Kidney (tissue), 14 donors: ENCODE measurements around the gene BTBD9. TPM values are rescaled to one million over a fixed set of nuclear protein-coding genes. Genes with fewer than 3 reads are reported as not detected.
A peak's percentile ranks its signal among the peaks of the same experiment; 100 is the strongest.

Source experiments
- DNase-seq, 5 donors: peaks; one replicate each; pipeline ENCODE4 v3.0.0-alpha.2; 2013 to 2020
- FAIRE-seq: peaks from 2 replicates; lab custom pipeline; 2012; peaks lifted over from hg19 to GRCh38; lab: Jason Lieb, UNC
- H3K27ac ChIP-seq, 2 donors: one replicate each; pipeline ENCODE4 v1.7.0; 2013; ENCODE audit warnings: low read depth in 2 of 2, low read length in 2 of 2, inconsistent platforms in 1 of 2
- H3K27me3 ChIP-seq: one replicate; pipeline ENCODE4 v1.7.1; 2013; ENCODE audit warnings: low read length, inconsistent platforms; ENCODE audit not compliant: control insufficient read depth, insufficient read depth
- H3K36me3 ChIP-seq, 3 donors: one replicate each; pipeline versions ENCODE4 v1.7.0 to v1.7.1; 2013; ENCODE audit warnings: low read length in 3 of 3, control low read depth in 1 of 3, inconsistent platforms in 1 of 3; ENCODE audit not compliant: insufficient read depth in 3 of 3, control insufficient read depth in 2 of 3
- H3K4me1 ChIP-seq, 3 donors: one replicate each; pipeline versions ENCODE4 v1.7.0 to v1.7.1; 2013; ENCODE audit warnings: low read length in 3 of 3, inconsistent platforms in 1 of 3, low read depth in 1 of 3; ENCODE audit not compliant: control insufficient read depth in 2 of 3, insufficient read depth in 2 of 3
- H3K4me3 ChIP-seq, 3 donors: one replicate each; pipeline versions ENCODE4 v1.7.0 to v1.8.1; 2013; ENCODE audit warnings: low read length in 3 of 3, control low read depth in 1 of 3, inconsistent platforms in 1 of 3
- H3K9ac ChIP-seq, 3 donors: one replicate each; pipeline versions ENCODE4 v1.7.0 to v1.7.1; 2013; ENCODE audit warnings: low read length in 3 of 3, control low read depth in 1 of 3, inconsistent platforms in 1 of 3
- H3K9me3 ChIP-seq, 3 donors: one replicate each; pipeline versions ENCODE4 v1.7.0 to v1.7.1; 2013; ENCODE audit warnings: low read length in 3 of 3, control low read depth in 1 of 3, inconsistent platforms in 1 of 3; ENCODE audit not compliant: control insufficient read depth in 2 of 3, insufficient read depth in 1 of 3
- intact Hi-C: fragments of 100-400 bp; cut with DNase I; formaldehyde crosslinking; loops from one replicate; pipeline ENCODE4 v1.11.1; 2022
- polyA plus RNA-seq: library from polyadenylated mRNA; stranded (reverse); fragments of 350-450 nt; fragmentation: Illumina TruSeq; extraction: RNeasy Lipid Tissue Mini Kit (QIAGEN cat#74804); gene quantifications from one replicate; pipeline ENCODE4 v1.2.3, GENCODE V29; 2014; ENCODE audit warnings: low read depth, low replicate concordance; ENCODE audit not compliant: insufficient read depth
- total RNA-seq: library from RNA; stranded (reverse); fragmentation: NEBNext Ultra II Directional; extraction: Animal tissue kit (Norgen Biotek cat#: 25700); gene quantifications from one replicate; pipeline ENCODE4 v1.2.1, GENCODE V29; 2021
- TF ChIP-seq, protein P1 (sequence below): IDR thresholded peaks from 3 replicates; pipeline ENCODE4 v1.5.1; 2012; ENCODE audit warnings: mild to moderate bottlenecking, moderate library complexity, borderline replicate concordance; ENCODE audit not compliant: insufficient read depth; ENCODE audit errors: extremely low read depth
- donor health status: control.
- donor health status: control.
- donor health status: control.
- donor health status: control.
- donor health status: control.
- donor health status: DM: yes; HTN: yes; CAD: no.
- donor health status: Normal renal cell carcinoma (clear cell type).

Gene BTBD9
- total and polyA plus RNA-seq, 2 donors from 2014 or later = 4.2 to 29.9 TPM

DNA sequence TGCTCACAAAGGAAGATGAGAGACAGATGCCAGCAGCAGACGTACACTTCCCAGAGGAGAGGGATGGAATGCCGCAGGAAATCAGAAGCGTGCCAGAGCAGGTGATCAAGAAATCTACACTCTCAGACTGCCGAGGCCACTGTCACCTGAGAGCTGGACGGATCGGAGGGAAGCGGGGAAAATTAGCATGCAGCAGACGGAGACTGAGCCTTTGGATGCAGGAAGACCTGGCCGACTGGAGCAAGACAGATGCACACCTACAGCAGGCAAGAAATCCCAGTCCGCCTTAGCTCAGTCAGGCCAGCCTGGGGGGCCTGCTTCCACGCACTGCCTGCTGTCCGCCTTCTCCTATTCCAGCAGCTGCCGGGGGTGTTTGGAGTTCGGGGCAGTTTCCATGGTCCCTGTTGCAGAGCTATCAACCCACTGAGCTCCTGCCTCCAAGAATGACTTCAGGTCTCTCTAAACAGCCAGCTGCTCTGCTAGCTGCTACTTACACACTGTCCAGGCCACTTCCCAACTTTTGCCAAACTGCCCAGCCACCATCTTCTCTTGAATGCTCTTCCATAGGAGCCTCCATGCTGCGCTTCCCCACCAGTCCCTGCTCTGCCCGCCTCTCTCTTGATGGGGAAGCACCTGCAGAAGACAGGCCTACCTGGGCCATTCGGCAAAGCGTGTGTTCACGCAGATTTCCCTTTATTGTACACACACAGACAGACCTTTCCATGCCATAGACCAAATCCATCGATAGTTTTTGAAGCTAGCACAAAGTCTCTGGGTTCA, 451.7 kb downstream of the BTBD9 start:
- DNase-seq = peak in 1 of 5 donors; percentile 36
- no peaks in the 10 kb centered on the region for H3K4me1 ChIP-seq
- no peak overlapping the region for H3K4me3 ChIP-seq
- intact Hi-C loops = no loop called here
- H3K9me3 ChIP-seq = no peaks in the 10 kb centered on the region
- H3K27me3 ChIP-seq = no peaks in the 10 kb centered on the region
- H3K9ac ChIP-seq = no peak overlapping the region
- H3K36me3 ChIP-seq = no peaks in the 10 kb centered on the region
- TF ChIP-seq, protein P1, sequence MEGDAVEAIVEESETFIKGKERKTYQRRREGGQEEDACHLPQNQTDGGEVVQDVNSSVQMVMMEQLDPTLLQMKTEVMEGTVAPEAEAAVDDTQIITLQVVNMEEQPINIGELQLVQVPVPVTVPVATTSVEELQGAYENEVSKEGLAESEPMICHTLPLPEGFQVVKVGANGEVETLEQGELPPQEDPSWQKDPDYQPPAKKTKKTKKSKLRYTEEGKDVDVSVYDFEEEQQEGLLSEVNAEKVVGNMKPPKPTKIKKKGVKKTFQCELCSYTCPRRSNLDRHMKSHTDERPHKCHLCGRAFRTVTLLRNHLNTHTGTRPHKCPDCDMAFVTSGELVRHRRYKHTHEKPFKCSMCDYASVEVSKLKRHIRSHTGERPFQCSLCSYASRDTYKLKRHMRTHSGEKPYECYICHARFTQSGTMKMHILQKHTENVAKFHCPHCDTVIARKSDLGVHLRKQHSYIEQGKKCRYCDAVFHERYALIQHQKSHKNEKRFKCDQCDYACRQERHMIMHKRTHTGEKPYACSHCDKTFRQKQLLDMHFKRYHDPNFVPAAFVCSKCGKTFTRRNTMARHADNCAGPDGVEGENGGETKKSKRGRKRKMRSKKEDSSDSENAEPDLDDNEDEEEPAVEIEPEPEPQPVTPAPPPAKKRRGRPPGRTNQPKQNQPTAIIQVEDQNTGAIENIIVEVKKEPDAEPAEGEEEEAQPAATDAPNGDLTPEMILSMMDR = no peak
- no peak for FAIRE-seq
- H3K27ac ChIP-seq = no peak overlapping the region

DNA sequence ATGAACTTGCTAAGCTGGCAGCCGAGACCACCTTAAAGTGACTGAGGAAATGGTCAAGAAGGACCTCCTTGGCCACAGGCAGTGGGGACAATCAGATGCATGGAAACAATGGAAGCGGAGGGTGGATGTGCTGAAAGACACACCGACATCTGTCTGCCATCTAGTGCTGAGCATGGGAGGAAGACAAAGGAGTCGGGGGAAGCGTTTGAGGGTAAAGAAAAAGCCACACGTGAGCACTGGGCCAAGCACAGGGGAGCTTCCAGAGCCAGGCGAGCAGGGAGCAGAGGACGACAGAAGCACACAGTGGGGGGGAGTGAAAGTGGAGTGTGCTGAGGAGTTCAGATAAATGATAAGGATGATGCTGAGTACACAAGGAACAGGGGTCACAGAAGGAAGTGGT, 452.4 kb downstream of the BTBD9 start:
- intact Hi-C loops = no loop called here
- DNase-seq = peak in 1 of 5 donors; percentile 36
- no peak for FAIRE-seq
- TF ChIP-seq, protein P1 = no peak
- Histone ChIP-seq H3K4me1 (no peaks in the 10 kb centered on the region), H3K36me3 (no peaks in the 10 kb centered on the region), H3K9ac (no peak overlapping the region), H3K27me3 (no peaks in the 10 kb centered on the region), H3K27ac (no peak overlapping the region), H3K4me3 (no peak overlapping the region), H3K9me3 (no peaks in the 10 kb centered on the region)

DNA sequence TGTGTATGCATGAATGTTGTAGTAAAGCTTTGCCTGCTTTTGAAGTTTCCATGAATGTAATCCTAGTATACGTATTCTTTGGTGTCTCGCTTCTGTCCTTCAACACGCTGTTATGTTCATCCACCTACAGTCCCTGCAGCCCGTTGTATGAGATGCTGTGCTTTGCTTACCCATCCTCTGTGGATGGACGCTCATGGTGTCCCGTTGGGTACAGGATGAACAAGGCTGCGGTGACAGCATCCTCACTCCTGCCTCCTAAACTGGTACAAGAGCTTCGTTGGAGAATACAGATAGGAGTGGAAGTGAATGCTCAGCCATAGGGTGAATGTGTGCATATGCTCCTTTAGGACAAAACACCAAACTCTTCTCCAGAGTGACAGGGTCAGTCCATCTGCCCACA, 454.0 kb downstream of the BTBD9 start:
- H3K9ac ChIP-seq = no peak overlapping the region
- no peaks in the 10 kb centered on the region for H3K27me3 ChIP-seq
- H3K36me3 ChIP-seq = no peaks in the 10 kb centered on the region
- no peaks in the 10 kb centered on the region for H3K4me1 ChIP-seq
- TF ChIP-seq, protein P1 = no peak
- intact Hi-C loops = no loop called here
- peak in 1 of 5 donors; percentile 18 for DNase-seq
- no peak for FAIRE-seq
- H3K9me3 ChIP-seq = no peaks in the 10 kb centered on the region
- no peak overlapping the region for H3K27ac ChIP-seq
- no peak overlapping the region for H3K4me3 ChIP-seq

DNA sequence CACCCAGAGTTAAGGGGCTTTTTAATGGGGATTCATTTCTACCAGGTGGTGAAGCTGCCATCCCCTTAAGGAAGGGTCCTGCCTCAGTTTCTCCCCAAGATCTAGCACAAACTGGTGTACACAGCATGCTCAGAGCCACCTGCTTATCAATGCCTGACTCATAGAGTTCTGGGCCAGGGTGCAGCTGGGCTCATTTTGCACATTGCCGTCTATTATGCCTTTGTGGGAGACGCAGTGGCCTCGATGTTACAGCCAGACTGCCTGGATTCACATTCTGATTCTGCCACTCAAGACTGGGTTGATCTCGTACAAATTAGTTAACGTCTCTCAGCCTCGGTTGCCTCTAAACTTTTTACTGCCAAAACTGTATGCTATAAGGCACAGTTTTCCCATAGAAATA, 454.5 kb downstream of the BTBD9 start:
- TF ChIP-seq, protein P1 = no peak

More for the DNA sequence above, 454.5 kb downstream of the BTBD9 start:
- Histone ChIP-seq H3K4me3 (no peak overlapping the region), H3K4me1 (no peaks in the 10 kb centered on the region), H3K9ac (no peak overlapping the region), H3K36me3 (no peaks in the 10 kb centered on the region), H3K27ac (no peak overlapping the region), H3K27me3 (no peaks in the 10 kb centered on the region), H3K9me3 (no peaks in the 10 kb centered on the region)
- no peak for FAIRE-seq
- peak in 1 of 5 donors; percentile 2 for DNase-seq
- intact Hi-C loops = no loop called here
